ENCODE measurements around the gene PKIB. TPM values are rescaled to one million over a fixed set of nuclear protein-coding genes. Genes with fewer than 3 reads are reported as not detected.
A peak's percentile ranks its signal among the peaks of the same experiment; 100 is the strongest.

PKIB gene, protein sequence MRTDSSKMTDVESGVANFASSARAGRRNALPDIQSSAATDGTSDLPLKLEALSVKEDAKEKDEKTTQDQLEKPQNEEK
- 1 to 10 TPM in 2 of 4 donors, under 1 TPM in 1, not detected in 1; 0.49 to 4.6 (median 1.1) TPM for total RNA-seq
- polyA plus RNA-seq, result 100 to 1,000 TPM in 2 of 3 donors, 10 to 100 TPM in 1; 76.2 to 420 (median 279) TPM

DNA sequence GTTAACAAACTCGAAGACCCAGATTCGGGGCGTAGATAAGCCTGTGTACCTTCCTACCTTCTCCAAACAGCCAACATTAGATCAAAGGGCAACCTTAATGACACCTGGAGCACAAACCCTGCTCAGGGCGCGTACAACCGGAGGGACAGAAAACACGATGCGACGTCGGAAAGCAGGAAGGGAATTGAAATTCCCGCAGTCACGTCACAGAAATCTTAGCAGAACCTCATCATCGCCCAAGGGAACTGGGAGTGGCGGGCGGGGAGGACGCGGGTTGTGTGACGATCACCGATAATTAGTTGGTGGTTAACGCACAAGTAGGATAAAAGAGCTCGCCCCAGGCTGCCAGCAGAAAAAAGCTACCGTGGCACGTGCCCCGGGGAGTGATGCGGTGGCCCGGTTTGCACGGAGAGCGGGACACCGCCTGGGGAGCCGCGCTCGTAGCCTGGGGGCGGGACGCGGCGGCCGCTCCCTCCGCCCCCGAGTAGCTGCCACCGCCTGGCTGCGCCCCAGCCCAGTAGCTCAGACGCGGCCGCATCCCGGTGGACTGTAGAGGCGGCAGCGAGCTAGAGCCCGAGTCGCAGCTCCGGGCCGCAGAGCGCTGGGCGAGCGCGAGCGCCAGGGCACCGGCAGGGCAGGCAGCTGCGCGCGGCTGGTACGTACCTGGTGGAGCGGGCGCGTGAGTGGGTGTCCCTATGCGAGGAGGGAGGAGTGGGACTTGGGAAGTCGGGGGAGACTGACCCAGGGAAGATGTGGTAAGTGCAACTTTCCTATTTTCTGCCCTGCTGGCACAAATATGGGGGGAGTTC lies at the start of gene PKIB:
Gene PKIB (plus strand): TSS at position 525 of the 809 bp plus-strand sequence. CDS start 107,390 bp downstream, outside the sequence.
- Histone ChIP-seq H3K27ac (no peak within 1 kb of the TSS), H3K36me3 (no peaks in the 10 kb centered on the region), H3K4me1 (peaks cover 0 to 20% (median 11%) of the 10 kb centered on the region in 4 donors), H3K4me3 (peak within 1 kb of the TSS; percentile 24 to 56 (median 46)), H3K9me3 (no peaks in the 10 kb centered on the region), H3K27me3 (peaks cover 0 to 15% (median 3%) of the 10 kb centered on the region in 3 donors)
- 1% methylated on average over 66 of the region's 66 CpGs for WGBS, 2 donors
- intact Hi-C loops (cut with DNase I), result no loop called here
- peak; percentile 74 for DNase-seq
- TF ChIP-seq POLR2AphosphoS5 (IDR thresholded peaks at IDR 0.05) (peak in 2 of 4 donors; percentile 28 to 48), EP300 (IDR thresholded peaks at IDR 0.05) (no peak), POLR2A (IDR thresholded peaks at IDR 0.05) (peak in 1 of 2 donors; percentile 25), CTCF (IDR thresholded peaks at IDR 0.05) (peak in 1 of 4 experiments; percentile 43)

- H3K27me3 ChIP-seq, result no peaks in the 10 kb centered on the region
- intact Hi-C loops (cut with DNase I), result no loop called here
- H3K4me1 ChIP-seq, result no peaks in the 10 kb centered on the region
- no peak overlapping the region for H3K27ac ChIP-seq
- no peak for DNase-seq
- no peaks in the 10 kb centered on the region for H3K36me3 ChIP-seq
- TF ChIP-seq POLR2A (IDR thresholded peaks at IDR 0.05) (no peak), CTCF (IDR thresholded peaks at IDR 0.05) (no peak), POLR2AphosphoS5 (IDR thresholded peaks at IDR 0.05) (no peak), EP300 (IDR thresholded peaks at IDR 0.05) (no peak)
- WGBS, 2 donors, result 94% methylated on average over 8 of the region's 8 CpGs
- H3K9me3 ChIP-seq, result no peaks in the 10 kb centered on the region
- H3K4me3 ChIP-seq, result no peak overlapping the region
Measured at GRCh38 chr6:122563364-122564052, 46.7 kb upstream of the PKIB start.

GRCh38 chr6:122564230-122564629 lies 46.0 kb upstream of the PKIB start:
- intact Hi-C loops (cut with DNase I), result no loop called here
- Histone ChIP-seq H3K36me3 (no peaks in the 10 kb centered on the region), H3K4me1 (no peaks in the 10 kb centered on the region), H3K27me3 (no peaks in the 10 kb centered on the region), H3K9me3 (no peaks in the 10 kb centered on the region), H3K27ac (no peak overlapping the region), H3K4me3 (no peak overlapping the region)
- DNase-seq, result no peak
- WGBS, 2 donors, result 91% methylated on average over 3 of the region's 3 CpGs
- TF ChIP-seq CTCF (IDR thresholded peaks at IDR 0.05) (no peak), POLR2AphosphoS5 (IDR thresholded peaks at IDR 0.05) (no peak), POLR2A (IDR thresholded peaks at IDR 0.05) (no peak), EP300 (IDR thresholded peaks at IDR 0.05) (no peak)

DNA sequence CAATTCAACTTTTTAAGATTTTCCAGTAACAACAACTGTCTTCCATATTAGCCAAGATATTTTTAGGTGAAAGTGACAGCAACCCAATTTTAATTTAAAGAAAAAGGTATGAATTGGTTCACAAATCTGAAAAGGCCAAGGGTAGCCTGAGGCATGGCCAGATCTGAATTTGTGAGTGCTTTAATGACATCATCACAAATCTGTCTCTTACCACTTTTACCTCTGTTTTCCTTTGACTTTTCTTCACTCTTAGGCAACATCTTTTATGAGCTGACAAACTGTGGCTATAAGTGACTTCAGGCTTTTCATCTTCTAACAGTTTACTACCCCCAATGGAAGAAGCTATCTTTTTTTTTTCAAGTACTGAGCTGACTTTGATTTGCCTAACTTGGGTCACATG lies 44.5 kb upstream of the PKIB start:
- DNase-seq, result no peak
- H3K36me3 ChIP-seq, result no peaks in the 10 kb centered on the region
- no peak overlapping the region for H3K4me3 ChIP-seq
- no peaks in the 10 kb centered on the region for H3K27me3 ChIP-seq
- intact Hi-C loops (cut with DNase I), result no loop called here
- H3K27ac ChIP-seq, result no peak overlapping the region
- no peaks in the 10 kb centered on the region for H3K4me1 ChIP-seq
- H3K9me3 ChIP-seq, result no peaks in the 10 kb centered on the region
- no peak for TF ChIP-seq POLR2AphosphoS5 (IDR thresholded peaks at IDR 0.05)
- TF ChIP-seq EP300 (IDR thresholded peaks at IDR 0.05), result no peak
- no peak for TF ChIP-seq POLR2A (IDR thresholded peaks at IDR 0.05)
- TF ChIP-seq CTCF (IDR thresholded peaks at IDR 0.05), result no peak
